Astrocyte of the cerebellum (primary cell): ENCODE data around the gene NF2.

Source experiments
- DNase-seq: peaks from one replicate; pipeline ENCODE4 v3.0.0-alpha.2; 2011; ENCODE audit warnings: low read depth
- H3K4me3 ChIP-seq: 2 replicates; pipeline ENCODE4 v1.5.1; 2011; ENCODE audit warnings: mild to moderate bottlenecking, low read depth, low read length, moderate library complexity
- in situ Hi-C: cut with HindIII; loops from 2 replicates; pipeline ENCODE4 v1.10.0; 2017; ENCODE audit warnings: low sequenced_read_pairs
- TF ChIP-seq, protein P1 (sequence below): IDR thresholded peaks from 2 replicates; pipeline ENCODE4 v1.5.1; 2012; ENCODE audit warnings: low read length, low read depth, moderate library complexity, mild to moderate bottlenecking; ENCODE audit errors: missing control alignments

Gene NF2

DNA sequence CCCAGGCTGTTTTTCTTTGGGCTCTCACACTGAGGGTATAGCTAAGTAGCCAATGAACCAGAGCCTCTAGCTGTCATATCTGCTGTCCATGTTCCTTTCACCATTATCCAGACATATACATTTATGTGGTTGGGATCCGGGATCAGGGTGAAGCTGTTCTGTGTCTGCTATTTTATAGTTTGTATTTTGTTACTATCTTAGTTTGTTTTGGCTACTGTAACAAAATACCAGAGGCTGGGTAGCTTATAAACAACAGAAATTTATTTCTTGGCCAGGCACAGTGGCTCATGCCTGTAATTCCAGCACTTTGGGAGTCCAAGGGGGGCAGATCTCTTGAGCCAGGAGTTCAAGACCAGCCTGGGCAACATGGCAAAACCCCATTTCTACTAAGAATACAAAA lies 75.9 kb downstream of the NF2 start:
- no peak overlapping the region for H3K4me3 ChIP-seq
- in situ Hi-C loops, result no loop called here
- TF ChIP-seq, protein P1, sequence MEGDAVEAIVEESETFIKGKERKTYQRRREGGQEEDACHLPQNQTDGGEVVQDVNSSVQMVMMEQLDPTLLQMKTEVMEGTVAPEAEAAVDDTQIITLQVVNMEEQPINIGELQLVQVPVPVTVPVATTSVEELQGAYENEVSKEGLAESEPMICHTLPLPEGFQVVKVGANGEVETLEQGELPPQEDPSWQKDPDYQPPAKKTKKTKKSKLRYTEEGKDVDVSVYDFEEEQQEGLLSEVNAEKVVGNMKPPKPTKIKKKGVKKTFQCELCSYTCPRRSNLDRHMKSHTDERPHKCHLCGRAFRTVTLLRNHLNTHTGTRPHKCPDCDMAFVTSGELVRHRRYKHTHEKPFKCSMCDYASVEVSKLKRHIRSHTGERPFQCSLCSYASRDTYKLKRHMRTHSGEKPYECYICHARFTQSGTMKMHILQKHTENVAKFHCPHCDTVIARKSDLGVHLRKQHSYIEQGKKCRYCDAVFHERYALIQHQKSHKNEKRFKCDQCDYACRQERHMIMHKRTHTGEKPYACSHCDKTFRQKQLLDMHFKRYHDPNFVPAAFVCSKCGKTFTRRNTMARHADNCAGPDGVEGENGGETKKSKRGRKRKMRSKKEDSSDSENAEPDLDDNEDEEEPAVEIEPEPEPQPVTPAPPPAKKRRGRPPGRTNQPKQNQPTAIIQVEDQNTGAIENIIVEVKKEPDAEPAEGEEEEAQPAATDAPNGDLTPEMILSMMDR, result no peak
- DNase-seq, result no peak

GRCh38 chr22:29683536-29683935 lies 80.1 kb downstream of the NF2 start:
- peak; percentile 39 for DNase-seq
- H3K4me3 ChIP-seq, result no peak overlapping the region
- in situ Hi-C loops, result no loop called here
- TF ChIP-seq, protein P1, result no peak

GRCh38 chr22:29684244-29684643 lies 80.8 kb downstream of the NF2 start:
- no peak for DNase-seq
- no peak overlapping the region for H3K4me3 ChIP-seq
- in situ Hi-C loops, result no loop called here
- TF ChIP-seq, protein P1, result no peak

GRCh38 chr22:29689206-29689879 lies 85.9 kb downstream of the NF2 start:
- in situ Hi-C loops, result loop anchor here (5.0 kb wide), 1 partner anchor 57 kb away; no protein-coding TSS in a partner anchor
- TF ChIP-seq, protein P1, result no peak
- no peak overlapping the region for H3K4me3 ChIP-seq
- DNase-seq, result no peak

DNA sequence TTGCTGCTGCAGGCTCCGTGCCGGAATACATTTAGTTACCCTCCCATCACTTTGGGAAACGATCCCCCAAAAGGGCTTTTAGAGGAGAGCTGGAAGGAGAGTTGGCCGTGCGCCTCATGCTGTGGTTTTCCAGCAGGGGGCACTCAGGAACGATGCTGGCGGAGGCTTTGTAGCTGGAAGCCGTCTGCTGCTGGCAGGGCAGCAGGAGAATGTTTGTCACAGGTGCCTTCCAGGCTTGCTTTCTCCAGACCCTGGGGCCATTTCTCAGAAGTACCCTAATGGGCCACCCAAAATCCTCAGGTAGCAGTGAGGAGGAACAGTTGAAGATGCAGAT lies 86.4 kb downstream of the NF2 start:
- TF ChIP-seq, protein P1, result peak; percentile 78
- in situ Hi-C loops, result loop anchor here (5.0 kb wide), 1 partner anchor 58 kb away; no protein-coding TSS in a partner anchor
- no peak overlapping the region for H3K4me3 ChIP-seq
- DNase-seq, result peak; percentile 23

DNA sequence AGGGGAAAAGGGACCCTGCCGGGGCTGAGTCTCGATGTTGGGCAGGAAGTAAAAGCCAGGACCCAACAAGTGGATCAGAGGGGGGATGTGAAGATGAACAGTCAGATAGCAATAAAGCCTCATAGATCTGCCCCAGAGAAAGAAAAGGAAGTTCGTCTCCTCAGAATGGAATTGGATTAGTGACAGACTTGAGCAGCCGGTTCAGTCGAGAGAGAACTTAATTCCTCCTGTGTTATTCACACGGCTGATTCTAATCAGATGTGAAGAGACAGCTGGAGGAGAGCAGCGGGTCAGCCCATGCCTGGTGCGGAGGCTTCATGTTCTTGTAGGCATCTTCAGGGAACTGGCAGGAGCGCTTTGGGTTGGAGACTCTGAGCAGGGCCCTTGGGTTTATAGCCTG lies 87.0 kb downstream of the NF2 start:
- H3K4me3 ChIP-seq, result no peak overlapping the region
- DNase-seq, result no peak
- in situ Hi-C loops, result no loop called here
- TF ChIP-seq, protein P1, result no peak
